COR-L47 (cell line): ENCODE data around the gene CKAP4.
A peak's percentile ranks its signal among the peaks of the same experiment; 100 is the strongest.
"Not testable (repeated sequence)": the region's sequence is repeated elsewhere in the genome, so short reads cannot be mapped to it uniquely, and the experiment has no call there.

Experiments used
- DNase-seq: peaks from one replicate; lab custom pipeline; 2025; lab: John Stamatoyannopoulos, UW

Gene CKAP4, protein sequence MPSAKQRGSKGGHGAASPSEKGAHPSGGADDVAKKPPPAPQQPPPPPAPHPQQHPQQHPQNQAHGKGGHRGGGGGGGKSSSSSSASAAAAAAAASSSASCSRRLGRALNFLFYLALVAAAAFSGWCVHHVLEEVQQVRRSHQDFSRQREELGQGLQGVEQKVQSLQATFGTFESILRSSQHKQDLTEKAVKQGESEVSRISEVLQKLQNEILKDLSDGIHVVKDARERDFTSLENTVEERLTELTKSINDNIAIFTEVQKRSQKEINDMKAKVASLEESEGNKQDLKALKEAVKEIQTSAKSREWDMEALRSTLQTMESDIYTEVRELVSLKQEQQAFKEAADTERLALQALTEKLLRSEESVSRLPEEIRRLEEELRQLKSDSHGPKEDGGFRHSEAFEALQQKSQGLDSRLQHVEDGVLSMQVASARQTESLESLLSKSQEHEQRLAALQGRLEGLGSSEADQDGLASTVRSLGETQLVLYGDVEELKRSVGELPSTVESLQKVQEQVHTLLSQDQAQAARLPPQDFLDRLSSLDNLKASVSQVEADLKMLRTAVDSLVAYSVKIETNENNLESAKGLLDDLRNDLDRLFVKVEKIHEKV

DNA sequence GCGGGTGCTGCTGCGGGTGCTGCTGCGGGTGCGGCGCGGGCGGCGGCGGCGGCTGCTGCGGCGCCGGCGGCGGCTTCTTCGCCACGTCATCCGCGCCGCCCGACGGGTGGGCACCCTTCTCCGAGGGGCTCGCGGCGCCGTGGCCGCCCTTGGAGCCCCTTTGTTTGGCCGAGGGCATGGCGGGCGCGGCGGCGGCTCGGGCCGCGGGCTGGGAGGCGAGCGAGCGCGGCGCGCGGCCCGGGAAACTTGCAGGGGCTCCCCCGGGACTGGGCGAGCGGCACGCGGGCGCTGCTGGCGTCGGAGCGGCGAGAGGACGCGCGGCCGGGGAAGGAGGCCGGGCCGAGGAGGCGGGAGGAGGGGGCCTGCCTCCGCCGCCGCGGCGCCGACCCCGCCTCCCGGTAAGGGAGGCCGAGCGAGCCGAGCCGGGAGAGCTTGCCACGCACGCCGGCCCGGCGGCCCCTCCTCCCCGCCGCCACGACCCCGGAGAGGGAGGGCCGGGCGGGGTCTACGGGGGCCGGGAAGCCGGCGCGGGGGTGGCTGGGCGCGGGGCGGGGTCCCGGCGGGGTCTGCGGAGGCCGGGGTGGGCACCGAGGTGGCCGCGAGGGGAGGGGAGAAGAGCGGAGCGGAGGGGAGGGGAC is at the start of gene CKAP4:
TSS of gene CKAP4 (minus strand) at position 347 of the 638 bp plus-strand sequence. CDS start at position 178, 169 bp downstream.
- DNase-seq, result peak; percentile 78

DNA sequence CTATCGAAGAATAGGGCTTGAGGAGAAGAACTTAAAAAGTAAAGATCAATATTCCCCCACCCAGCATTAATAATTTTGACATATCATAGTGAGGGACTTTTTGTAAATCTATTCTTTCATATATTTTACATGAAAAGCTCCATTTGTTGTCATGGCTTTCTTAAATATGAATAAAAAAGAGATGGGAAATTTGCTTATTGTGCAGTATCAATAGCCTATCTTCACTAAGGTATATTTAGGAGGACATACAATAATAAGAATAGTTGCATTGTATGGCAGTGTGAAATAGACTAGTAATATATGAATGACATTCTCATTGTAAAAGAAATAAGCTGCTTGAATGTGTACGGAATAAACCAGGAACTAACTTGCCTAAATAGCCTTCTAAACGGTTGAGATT is 49.3 kb upstream of the CKAP4 start:
- DNase-seq, result no peak

DNA sequence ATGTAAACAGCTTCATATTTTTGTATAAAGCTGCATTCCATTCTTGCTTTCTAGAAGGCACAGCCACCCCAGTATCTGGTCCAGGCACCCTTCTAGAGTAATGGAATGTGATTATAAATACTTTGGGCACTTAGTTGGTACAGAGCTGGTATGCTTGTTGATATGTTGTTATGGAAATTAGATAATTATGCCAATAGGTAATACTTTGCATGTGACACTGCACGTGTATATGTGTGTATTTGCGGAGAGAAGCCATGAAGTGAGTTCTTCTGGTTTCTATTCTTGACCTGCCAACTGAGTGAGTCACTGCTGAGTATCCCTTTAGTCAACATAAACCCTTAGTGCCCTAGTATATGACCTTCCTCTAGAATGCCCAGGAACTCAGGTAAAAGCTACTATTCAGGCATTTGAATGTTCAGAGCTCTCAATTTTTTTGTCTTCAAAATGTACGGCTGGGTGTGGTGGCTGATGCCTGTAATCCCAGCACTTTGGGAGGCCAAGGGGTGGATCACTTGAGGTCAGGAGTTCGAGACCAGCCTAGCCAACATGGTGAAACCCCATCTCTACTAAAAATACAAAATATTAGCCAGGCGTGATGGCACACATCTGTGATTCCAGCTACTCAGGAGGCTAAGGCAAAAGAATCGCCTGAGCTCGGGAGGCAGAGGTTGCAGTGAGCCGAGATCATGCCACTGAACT is 48.5 kb upstream of the CKAP4 start:
- no peak for DNase-seq

DNA sequence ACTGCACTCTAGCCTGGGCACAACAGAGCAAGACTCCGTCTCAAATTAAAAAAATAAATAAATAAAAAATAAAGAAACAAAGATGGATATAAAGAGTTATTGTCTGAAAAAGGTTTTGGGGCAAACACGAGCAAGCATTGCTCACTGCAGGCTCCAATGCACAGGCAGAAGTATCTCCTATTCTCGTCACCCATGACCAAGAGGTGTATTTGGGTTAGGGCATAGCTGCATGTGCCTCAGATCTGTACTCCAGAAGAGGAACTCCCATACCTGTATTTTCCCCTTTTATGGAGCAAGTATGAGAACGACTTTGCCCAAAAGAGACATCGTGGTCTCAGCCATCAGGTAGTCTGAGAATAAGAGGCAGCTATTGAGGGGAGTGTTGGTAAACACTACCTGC is 44.5 kb upstream of the CKAP4 start:
- no peak for DNase-seq

DNA sequence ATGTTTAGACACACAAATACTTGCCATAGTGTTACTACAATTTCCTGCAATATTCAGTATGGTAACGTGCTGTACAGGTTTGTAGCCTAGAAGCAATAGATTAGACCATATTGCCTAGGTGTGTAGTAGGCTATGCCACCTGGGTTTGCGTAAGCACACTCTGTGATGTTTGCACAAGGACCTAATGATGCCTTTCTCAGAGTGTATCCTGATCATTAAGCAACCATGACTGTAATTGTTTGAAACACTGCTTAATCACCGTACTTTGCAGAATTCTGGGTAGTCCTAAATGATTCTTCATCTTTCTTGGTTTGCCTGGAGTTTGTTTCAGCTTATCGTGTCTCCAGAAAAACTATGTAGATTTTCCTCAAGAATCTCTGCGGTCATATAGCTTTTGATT is 43.5 kb upstream of the CKAP4 start:
- peak; percentile 43 for DNase-seq

DNA sequence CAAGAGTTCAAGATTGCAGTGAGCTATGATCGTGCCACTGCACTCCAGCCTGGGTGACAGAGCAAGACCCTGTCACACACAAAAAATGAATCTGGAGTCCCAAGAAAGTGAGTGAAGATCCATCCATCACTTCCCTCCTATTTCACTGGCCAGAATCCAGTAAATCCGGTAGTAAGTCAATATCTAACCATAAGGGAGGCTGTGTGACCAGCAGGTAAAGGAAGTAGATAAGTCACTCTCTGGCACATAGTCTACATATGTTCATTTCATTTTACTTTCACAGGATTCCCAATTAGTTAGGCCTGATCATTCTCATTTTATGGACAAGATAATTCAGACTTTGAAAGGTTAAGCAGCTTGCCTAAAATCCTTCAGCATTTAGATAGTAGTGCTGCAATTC is 42.8 kb upstream of the CKAP4 start:
- DNase-seq, result no peak

DNA sequence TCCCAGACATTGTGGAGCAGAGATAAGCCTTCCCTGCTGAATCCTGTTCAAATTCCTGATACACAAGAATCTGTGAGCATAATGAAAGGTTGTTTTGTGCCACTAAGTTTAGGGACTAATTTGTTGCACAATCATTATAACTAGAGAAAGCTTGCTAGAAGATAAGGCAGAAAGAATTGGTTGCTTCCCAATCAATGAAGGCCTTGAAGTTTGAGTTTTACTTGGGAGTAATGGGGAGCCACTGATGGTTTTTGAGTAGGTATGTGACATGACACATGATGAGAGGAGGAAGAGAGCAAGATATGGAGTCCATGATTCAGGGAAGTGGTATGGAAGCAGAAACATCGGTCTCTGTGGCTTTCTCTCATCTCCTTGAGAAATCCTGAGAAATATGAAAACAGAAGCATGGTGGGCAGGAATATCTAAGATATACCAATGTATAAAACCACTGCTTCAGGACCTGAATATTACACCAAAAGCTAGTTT is 41.4 kb upstream of the CKAP4 start:
- DNase-seq, result no peak

DNA sequence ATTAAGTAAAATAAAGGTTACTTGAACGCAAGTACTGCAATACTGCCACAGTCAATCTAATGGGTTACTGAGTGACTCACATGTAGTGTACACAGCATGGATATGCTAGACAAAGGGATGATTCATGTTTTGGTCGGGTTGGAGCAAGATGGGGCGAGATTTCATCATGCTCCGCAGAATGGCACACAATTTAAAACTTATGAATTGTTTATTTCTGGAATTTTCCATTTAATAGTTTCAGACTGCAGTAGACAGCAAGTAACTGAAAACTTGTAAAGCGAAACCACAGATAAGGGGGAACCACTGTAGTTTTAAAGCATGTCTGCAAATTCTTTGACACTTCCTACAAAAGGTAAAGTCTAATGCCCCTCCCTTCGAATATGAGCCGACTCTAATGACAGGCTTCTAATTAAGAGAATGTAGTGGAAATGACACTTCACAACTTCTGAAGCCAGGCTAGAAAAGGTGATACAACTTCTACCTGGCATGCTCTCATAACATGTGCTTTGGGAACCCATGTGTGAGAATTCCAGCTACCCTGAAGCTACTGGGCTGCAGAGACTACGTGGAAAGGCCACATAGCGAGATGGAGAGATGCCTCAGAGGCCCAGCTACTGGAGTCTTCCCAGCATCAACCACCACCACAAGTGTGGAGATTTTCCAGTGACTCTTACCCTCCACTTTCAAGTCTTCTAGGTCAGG is 40.8 kb upstream of the CKAP4 start:
- no peak for DNase-seq

DNA sequence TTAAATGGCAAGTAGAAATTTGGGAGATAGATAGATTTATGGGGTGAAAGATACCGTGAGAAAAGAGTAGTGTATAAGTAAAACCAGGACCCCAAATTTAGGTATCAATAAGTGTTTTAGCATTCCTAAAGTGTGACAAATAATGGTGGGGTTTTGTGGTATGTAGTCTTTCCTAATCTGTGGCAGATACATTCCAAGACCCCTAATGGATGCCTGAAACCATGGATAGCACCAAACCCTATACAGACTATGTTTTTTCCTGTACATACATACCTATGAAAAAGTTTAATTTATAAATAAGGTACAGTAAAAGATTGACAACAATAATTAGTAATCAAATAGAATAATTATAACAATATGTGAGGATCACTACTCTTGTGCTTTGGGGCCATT is 40.3 kb upstream of the CKAP4 start:
- no peak for DNase-seq

DNA sequence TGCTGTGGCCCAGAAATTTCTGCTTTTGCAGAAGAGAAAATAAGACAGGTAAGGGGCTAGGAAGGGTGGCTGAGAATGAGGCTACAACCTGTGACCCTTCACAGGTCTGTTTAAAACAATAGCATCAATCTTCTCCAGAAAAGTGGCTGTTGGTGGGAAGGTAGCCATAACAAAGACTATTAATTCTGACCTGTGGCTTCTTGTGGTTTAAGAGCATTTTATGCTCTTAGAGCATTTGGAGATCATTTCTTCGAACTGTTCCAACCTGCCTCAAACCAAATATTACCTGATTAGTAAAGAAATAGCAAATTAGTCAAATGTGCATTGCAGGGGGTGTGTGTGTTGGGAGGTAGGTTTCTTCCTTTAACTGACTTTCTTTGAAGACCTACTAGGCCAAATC is 39.5 kb upstream of the CKAP4 start:
- no peak for DNase-seq

DNA sequence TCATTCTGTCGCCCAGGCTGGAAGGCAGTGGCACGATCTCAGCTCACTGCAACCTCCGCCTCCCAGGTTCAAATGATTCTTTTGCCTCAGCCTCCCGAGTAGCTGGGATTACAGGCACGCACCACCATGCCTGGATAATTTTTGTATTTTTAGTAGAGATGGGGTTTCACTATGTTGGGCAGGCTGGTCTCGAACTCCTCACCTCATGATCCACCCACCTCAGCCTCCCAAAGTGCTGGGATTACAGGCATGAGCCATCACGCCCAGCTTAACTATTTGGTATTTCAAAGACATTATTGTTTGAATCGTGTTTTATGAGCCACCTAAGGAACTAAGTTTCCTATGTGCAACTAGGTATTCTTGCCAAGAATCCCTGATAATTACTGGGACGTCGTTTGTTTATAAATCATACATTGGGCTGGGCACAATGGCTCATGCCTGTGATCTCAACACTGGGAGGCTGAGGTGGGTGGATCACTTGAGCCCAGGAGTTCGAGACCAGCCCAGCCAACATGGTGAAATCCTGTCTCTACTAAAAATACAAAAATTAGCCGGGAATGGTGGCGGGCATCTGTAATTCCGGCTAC is 38.8 kb upstream of the CKAP4 start:
- not testable (repeated sequence) for DNase-seq

DNA sequence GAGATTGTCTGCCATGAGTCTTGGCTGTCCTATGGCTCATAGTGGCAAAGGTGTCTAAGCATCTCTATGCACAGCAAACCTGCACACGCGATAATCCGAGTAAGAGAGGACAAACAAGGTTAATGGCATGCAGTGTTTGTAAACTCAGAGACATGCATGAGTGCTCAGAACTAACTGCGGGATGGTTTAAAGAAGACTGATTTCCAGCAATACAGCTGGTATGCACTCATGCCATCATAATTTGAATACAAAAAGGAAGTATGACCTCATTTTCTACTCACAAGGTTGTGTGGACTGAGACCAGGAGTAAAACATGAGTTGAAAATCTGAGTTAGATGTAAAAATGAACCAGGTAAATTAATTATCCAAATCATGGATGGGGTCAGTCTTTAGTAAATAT is 38.2 kb upstream of the CKAP4 start:
- no peak for DNase-seq

DNA sequence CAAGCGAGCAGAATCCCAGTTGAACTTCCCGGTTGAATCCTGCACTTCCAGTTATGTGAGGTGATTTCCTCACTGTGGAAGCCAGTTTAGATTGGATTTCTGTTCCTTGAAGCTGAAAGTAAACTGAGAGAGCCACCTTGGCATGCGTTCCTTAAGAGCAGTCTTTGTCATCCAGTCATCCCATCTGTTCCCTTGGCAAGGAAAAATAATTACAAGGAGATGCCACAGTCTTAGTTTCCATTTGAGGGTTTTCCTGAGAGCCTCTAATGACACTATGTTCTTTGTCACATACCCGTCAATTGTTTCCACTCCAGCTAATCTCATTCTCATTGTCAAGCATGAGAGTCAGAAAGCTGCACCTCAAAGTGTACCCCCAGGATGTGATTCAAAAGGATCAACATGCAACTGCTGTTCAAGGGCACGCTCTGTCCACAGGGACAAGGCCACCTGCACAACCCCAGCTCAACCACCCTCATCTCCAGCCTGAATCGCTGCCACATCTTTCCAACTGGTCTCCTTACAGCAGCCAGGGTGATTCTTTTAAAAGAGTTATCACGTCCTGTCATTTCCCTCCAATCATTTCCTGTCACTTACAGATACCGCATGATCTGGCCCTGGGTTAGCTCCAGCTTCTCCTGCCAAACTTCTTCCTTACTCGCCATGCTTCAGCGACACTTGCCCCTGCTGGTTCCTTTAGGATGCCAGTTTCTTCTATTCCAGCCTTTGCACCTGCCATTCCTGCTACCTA is 36.7 kb upstream of the CKAP4 start:
- DNase-seq, result no peak

DNA sequence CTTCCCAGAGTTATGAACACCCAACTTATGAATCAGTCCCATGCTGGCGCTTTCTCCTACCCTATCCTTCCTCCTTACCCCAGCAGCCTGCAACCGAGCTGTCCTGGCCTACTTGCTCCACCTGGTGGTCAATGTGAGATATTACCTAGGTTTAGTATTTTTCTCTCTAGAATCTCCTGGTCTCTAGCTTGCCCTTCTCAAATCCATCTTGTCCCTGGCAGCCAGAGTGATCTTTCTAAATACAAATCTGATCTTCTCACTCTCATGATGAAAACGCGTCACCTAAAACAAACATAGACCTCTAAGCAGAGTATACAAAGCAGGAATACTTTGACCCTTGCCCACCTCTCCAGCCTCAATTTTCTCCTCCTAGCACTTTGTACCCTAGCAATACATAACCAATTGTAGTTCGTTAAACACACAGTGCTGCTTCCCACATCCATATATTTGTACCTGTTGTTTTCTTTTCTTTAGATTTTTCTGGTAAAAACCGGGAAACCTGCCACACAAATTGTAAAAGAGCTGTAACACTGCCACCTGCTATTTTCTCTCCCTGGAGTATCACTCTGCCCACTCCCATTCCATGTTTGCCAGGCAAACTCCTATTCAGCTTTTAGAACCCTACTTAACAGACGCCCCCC is 34.8 kb upstream of the CKAP4 start:
- DNase-seq, result no peak

DNA sequence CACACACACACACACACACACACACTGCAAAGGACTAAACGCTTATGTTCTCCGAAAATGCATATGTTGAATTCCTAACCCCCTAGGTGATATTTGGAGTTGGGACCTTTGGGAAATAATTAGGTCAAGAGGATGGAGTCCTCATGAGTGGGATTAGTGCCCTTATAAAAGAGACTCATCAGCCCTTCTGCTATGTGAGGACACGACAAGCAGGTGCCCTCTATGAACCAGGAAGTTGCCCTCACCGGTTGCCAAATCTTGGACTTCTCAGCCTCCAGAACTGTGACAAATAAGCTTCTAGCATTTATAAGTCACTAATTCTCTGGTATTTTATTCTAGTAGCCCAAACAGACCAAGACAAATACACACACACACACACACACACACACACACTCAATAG is 34.0 kb upstream of the CKAP4 start:
- DNase-seq, result no peak

DNA sequence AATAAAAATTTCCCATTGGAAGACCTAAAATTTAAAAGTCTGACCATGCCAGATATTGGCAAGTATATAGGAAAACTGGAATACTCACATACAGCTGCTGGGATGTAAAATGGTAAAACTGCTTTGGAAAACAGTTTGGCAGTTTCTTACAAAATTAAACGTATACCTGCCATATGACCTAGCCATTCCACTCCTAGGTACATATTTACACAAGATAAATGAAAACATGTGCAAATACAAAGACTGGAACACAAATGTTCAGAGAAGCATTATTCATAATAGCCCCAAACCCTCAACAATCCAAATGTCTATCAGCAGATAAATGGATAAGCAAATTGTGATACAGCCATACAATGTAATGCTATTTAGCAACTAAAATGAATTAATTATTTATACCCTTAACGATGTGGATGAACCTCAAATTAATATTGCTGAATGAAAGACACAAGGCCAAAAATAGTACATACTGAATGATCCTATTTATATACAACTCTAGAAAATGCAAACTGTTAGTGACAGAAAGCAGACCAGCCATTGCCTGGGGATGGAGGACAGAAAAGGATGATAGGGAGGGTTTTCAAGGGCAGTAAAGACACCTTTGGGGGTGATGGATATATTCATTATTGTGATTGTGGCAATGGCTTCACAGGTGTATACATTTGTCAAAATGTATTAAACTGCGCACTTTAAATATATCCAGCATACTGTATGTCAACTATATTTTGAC is 33.4 kb upstream of the CKAP4 start:
- DNase-seq, result no peak

DNA sequence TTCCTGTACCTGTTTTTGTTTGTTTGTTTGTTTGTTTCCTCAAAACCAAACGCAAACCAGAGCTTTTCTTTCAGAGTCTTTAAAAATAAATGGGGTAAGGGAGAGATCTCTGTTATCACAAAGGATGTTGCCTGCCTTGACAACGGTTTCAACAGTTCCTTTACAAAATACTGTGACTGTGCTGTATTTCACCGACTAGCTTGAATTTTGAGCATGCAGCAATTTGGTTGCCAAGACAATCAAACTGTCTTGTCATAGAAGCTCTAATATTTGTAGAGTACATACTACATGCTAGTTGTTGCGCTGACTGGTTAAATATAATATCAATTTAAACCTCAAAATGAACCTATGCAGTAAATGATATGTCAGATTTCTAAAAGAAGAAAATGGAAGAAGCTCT is 32.3 kb upstream of the CKAP4 start:
- DNase-seq, result no peak

DNA sequence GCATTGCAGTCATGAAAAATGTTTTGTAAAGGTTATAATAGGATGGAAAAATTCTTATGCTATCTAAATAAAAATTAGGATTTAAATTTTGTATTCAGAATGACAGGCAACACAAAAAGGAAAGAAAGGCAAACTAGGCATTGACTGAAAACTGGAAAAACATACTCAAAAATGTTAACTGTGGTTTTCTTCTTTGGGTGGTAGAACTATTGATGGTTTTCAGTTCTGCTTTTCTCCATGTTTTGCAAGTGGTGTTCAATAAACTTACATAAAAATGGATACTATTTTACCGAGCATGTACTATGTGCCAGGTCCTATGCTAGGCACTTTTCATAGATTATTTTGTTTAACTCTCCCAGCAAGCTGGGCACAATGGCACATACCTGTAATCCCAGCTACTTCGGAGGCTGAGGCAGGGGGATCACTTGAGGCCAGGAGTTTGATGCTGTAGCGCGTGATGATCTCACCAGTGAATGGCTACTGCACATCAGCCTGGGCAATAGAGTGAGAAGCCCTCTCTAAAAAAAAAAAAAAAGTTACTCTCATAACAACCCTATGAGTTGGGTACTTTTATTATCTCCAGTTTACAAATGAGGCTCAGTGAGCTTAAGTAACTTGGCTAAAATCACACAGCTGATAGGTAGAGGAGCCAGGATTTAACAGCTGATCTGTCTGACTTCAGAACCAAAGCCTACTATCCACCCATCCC is 28.4 kb upstream of the CKAP4 start:
- no peak for DNase-seq

DNA sequence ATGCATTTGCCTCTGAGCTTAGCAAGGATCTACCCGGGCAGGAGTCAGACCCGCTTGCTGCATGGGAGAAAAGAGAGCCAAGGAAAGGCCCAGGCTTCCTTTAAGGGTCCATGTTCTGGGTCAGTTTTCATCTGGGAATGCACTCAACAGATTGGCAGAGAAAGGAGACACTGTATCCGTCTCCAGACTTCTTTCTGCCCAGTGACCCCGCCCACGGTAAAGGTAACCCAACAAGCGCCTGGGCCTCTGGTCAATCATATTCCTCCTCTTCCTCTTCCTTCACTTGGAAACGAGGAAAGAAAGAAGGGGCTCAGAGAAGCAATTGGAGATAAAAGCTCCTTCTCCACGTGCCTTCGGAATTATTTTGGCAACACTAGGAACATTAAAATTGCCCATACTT is 27.6 kb upstream of the CKAP4 start:
- no peak for DNase-seq
